Activated CD4-positive, alpha-beta memory T cell treated with anti-CD3 and anti-CD28 coated beads, Interleukin-2, amount 10 ng/mL, durations not matched to agents 7 days and 5 days (primary cell): Measurements from ENCODE around the gene EPB41L4B. TPM values are rescaled to one million over a fixed set of nuclear protein-coding genes. Genes with fewer than 3 reads are reported as not detected.
"Not testable (repeated sequence)": the region's sequence is repeated elsewhere in the genome, so short reads cannot be mapped to it uniquely, and the experiment has no call there.

Experiments used
- CTCF ChIA-PET: fragments of 350-600 bp; sonication (Branson Sonifier 250); formaldehyde crosslinking; loops from one replicate; lab custom pipeline; 2021; ENCODE audit warnings: antibody characterized with exemption, inconsistent platforms; lab: Charles Lee
- POLR2A ChIA-PET: fragments of 350-600 bp; sonication (Branson Sonifier 250); formaldehyde crosslinking; loops from one replicate; lab custom pipeline; 2021; ENCODE audit warnings: antibody characterized with exemption; lab: Charles Lee
- DNase-seq: peaks from one replicate; pipeline ENCODE4 v3.0.0-alpha.2; 2020
- H3K27ac Mint-ChIP-seq: one replicate; pipeline ENCODE4 v1.8.0; 2021; ENCODE audit warnings: mild to moderate bottlenecking, mixed read lengths
- H3K27me3 Mint-ChIP-seq: one replicate; pipeline ENCODE4 v1.8.0; 2021; ENCODE audit warnings: mixed read lengths
- H3K36me3 Mint-ChIP-seq: one replicate; pipeline ENCODE4 v1.8.0; 2021; ENCODE audit warnings: low read depth, mixed read lengths
- H3K4me1 Mint-ChIP-seq: one replicate; pipeline ENCODE4 v1.8.0; 2021; ENCODE audit warnings: mixed read lengths
- H3K4me3 Mint-ChIP-seq: one replicate; pipeline ENCODE4 v1.8.0; 2021; ENCODE audit warnings: mild to moderate bottlenecking, mixed read lengths
- H3K9me3 Mint-ChIP-seq: one replicate; pipeline ENCODE4 v1.8.0; 2021; ENCODE audit warnings: mixed read lengths
- total RNA-seq, 2 experiments: library from RNA; stranded (reverse); gene quantifications; one replicate each; pipeline ENCODE4 v1.2.3, GENCODE V29; 2021

EPB41L4B gene
- under 1 TPM; 0.08 to 0.18 TPM for total RNA-seq

GRCh38 chr9:109320742-109321448, at the start of gene EPB41L4B:
EPB41L4B (minus strand) TSS chr9:109321059; CDS start chr9:109320446, 613 bp downstream.
- H3K4me3 Mint-ChIP-seq: peak within 1 kb of the TSS; percentile 72
- H3K9me3 Mint-ChIP-seq: no peaks in the 10 kb centered on the region
- H3K36me3 Mint-ChIP-seq: no peaks in the 10 kb centered on the region
- H3K27ac Mint-ChIP-seq: no peak within 1 kb of the TSS
- POLR2A ChIA-PET: no interaction called here
- peaks cover 12% of the 10 kb centered on the region for H3K4me1 Mint-ChIP-seq
- DNase-seq: peak; percentile 89
- CTCF ChIA-PET: no interaction called here
- peaks cover 59% of the 10 kb centered on the region for H3K27me3 Mint-ChIP-seq

DNA sequence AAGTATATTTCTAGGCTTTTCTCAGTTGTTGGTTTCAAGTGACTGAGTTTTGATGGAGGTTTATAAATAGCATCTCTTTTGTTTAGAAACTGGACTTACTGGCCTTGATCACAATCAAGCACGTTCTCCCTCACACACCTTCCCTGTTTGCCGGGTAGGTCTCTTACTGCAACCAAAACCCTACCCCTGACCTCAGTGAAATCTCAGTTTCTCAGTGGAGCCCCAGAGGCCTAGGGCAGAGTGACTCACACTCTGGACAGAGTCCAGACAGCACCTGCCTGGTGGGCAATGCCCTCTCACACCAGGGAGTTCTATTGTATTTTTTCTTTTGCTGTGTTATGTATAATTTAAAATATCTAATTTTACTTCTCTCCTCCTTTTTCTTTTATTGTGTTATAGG, 48.4 kb upstream of the EPB41L4B start:
- Mint-ChIP-seq H3K4me1 (no peaks in the 10 kb centered on the region), H3K36me3 (no peaks in the 10 kb centered on the region), H3K27me3 (peaks cover 3% of the 10 kb centered on the region), H3K9me3 (no peaks in the 10 kb centered on the region), H3K4me3 (no peak overlapping the region), H3K27ac (no peak overlapping the region)
- no peak for DNase-seq
- ChIA-PET POLR2A (no interaction called here), CTCF (no interaction called here)

DNA sequence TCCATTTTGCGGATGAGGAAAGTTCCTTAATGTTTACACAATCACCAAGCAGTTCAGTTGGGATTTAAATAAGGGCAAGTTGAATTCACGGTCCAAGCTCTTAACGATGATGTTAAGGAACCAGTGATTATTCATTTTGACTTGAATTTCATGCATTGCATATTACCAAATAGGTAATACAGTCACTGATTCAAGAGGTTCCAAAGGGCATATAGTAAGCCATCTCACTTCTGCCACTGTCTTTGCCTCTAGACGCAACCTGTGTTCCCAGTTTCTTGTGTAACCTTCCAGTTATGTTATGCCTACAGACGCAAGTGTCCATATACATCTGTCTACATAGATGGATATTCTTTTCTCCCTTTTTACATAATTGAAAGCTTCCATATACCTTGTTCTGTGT, 39.9 kb upstream of the EPB41L4B start:
- CTCF ChIA-PET: no interaction called here
- Mint-ChIP-seq H3K9me3 (no peaks in the 10 kb centered on the region), H3K4me3 (no peak overlapping the region), H3K27me3 (peaks cover 4% of the 10 kb centered on the region), H3K4me1 (no peaks in the 10 kb centered on the region), H3K27ac (no peak overlapping the region), H3K36me3 (no peaks in the 10 kb centered on the region)
- DNase-seq: no peak
- POLR2A ChIA-PET: no interaction called here

DNA sequence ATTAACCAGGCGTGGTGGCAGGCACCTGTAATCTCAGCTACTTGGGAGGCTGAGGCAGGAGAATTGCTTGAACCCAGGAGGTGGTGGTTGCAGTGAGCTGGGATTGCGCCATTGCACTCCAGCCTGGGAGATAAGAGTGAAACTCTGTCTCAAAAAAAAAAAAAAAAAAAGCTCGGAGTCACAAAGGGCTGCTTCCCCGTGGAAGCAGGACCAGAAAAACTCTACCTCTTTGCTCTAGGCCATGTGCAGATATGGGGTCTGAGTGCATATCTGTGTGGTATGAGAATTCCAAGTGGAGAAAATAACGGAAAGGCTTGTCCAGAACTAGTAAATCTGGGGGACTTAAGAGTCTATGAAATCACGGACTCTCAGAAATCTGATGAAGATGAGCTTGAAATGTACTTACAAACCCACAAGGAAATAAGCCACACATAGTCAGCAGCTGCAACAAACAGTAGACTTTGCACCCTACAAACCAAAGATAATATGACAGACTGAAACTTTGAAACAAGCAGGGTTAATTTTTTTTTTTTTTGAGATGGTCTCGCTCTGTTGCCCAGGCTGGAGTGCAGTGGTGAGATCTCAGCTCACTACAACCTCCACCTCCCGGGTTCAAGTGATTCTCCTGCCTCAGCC, 38.2 kb upstream of the EPB41L4B start:
- POLR2A ChIA-PET: not testable (repeated sequence)

GRCh38 chr9:109355564-109356297, 34.9 kb upstream of the EPB41L4B start:
- Mint-ChIP-seq H3K27me3 (peaks cover 10% of the 10 kb centered on the region), H3K4me1 (no peaks in the 10 kb centered on the region), H3K9me3 (no peaks in the 10 kb centered on the region), H3K4me3 (no peak overlapping the region), H3K36me3 (no peaks in the 10 kb centered on the region), H3K27ac (no peak overlapping the region)
- POLR2A ChIA-PET: no interaction called here
- DNase-seq: no peak
- CTCF ChIA-PET: no interaction called here

More for the DNA sequence above, 38.2 kb upstream of the EPB41L4B start:
- H3K4me3 Mint-ChIP-seq, H3K4me1 Mint-ChIP-seq, H3K36me3 Mint-ChIP-seq, H3K27me3 Mint-ChIP-seq, CTCF ChIA-PET, H3K27ac Mint-ChIP-seq, H3K9me3 Mint-ChIP-seq, DNase-seq: not testable (repeated sequence)

DNA sequence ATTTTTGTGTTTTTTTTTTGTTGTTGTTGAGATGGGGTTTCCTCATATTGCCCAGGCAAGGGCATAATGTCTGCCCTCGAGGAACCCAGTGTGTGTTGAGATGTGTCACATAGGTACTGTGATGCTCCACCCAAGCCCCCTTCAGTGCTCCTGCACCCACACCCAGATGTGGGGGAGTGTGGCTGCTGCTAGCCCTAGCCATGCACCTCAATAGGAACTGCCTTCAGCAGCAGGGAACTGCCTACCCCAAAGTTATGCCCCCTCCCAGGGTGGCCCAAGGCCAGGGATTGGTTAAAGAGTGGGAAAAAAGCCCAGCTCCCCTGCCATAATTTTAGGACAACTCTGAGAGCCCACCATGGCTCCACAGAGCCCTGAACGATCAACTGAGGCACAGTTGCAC, 33.3 kb upstream of the EPB41L4B start:
- Mint-ChIP-seq H3K27me3 (peaks cover 10% of the 10 kb centered on the region), H3K27ac (no peak overlapping the region), H3K36me3 (no peaks in the 10 kb centered on the region), H3K4me3 (no peak overlapping the region), H3K4me1 (no peaks in the 10 kb centered on the region), H3K9me3 (no peaks in the 10 kb centered on the region)
- DNase-seq: no peak
- CTCF ChIA-PET: no interaction called here
- POLR2A ChIA-PET: no interaction called here

DNA sequence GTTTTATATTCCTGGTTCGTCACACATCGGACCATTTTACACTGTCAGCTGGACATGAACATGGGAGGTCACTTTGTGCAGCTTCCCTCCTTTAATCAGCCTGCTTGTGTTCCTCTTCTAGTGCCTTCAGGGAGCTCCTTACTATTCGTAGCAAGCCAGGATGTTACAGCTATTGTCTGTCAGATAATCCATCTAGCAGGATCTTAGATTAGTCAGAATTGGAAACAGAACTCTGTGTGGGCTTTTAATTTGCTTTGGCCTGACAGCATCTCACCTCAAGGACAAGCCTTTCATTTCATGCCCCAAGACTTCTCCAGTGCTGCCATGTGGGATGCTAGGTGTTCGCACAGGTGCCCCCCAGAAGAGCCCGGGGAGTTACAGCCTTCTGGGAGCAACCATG, 30.2 kb upstream of the EPB41L4B start:
- CTCF ChIA-PET: no interaction called here
- no peak for DNase-seq
- no peak overlapping the region for H3K4me3 Mint-ChIP-seq
- no peak overlapping the region for H3K27ac Mint-ChIP-seq
- H3K36me3 Mint-ChIP-seq: no peaks in the 10 kb centered on the region
- H3K9me3 Mint-ChIP-seq: no peaks in the 10 kb centered on the region
- POLR2A ChIA-PET: no interaction called here
- H3K27me3 Mint-ChIP-seq: peaks cover 9% of the 10 kb centered on the region
- H3K4me1 Mint-ChIP-seq: no peaks in the 10 kb centered on the region

GRCh38 chr9:109349421-109349846, 28.6 kb upstream of the EPB41L4B start:
- Mint-ChIP-seq H3K27me3 (peaks cover 9% of the 10 kb centered on the region), H3K4me1 (no peaks in the 10 kb centered on the region), H3K27ac (no peak overlapping the region), H3K4me3 (no peak overlapping the region), H3K9me3 (no peaks in the 10 kb centered on the region), H3K36me3 (no peaks in the 10 kb centered on the region)
- ChIA-PET POLR2A (no interaction called here), CTCF (no interaction called here)
- DNase-seq: no peak

- Mint-ChIP-seq H3K4me1 (no peaks in the 10 kb centered on the region), H3K36me3 (no peaks in the 10 kb centered on the region), H3K9me3 (no peaks in the 10 kb centered on the region), H3K4me3 (no peak overlapping the region), H3K27ac (no peak overlapping the region), H3K27me3 (peaks cover 6% of the 10 kb centered on the region)
- ChIA-PET CTCF (no interaction called here), POLR2A (no interaction called here)
- no peak for DNase-seq
These were observed 26.0 kb upstream of the EPB41L4B start for GRCh38 chr9:109346904-109347303.

- POLR2A ChIA-PET: no interaction called here
- CTCF ChIA-PET: no interaction called here
- H3K4me1 Mint-ChIP-seq: no peaks in the 10 kb centered on the region
These were observed 24.0 kb upstream of the EPB41L4B start for GRCh38 chr9:109344866-109345265.

DNA sequence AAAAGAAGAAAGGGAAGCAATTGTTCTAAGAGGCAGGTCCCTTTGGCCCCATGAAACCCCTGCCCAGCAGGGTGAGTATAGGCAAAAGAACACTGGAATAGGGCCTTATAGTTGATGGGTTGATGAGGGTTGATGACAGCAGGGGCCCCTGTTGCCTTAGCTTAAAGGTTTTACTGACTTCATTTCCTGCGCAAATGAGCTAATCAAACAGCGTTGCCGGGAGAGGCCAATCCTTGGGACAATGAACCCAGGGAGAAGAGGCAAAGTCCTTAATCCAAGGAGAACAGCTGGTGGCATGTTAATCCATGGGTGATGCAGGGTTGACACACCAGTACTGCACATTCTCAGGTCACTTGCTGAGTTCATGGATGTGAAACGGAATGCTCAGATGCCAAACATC, 22.0 kb upstream of the EPB41L4B start:
- Mint-ChIP-seq H3K4me3 (no peak overlapping the region), H3K9me3 (no peaks in the 10 kb centered on the region)
- CTCF ChIA-PET: interaction anchor here (0.8 kb wide), 1 partner anchor 127 kb away, joined by 3 read pairs; no protein-coding TSS in a partner anchor

More at GRCh38 chr9:109344866-109345265, 24.0 kb upstream of the EPB41L4B start:
- H3K27me3 Mint-ChIP-seq: peaks cover 2% of the 10 kb centered on the region
- no peak for DNase-seq
- H3K27ac Mint-ChIP-seq: no peak overlapping the region
- no peaks in the 10 kb centered on the region for H3K9me3 Mint-ChIP-seq
- H3K36me3 Mint-ChIP-seq: no peaks in the 10 kb centered on the region
- no peak overlapping the region for H3K4me3 Mint-ChIP-seq

GRCh38 chr9:109341561-109341960, 20.7 kb upstream of the EPB41L4B start:
- Mint-ChIP-seq H3K4me3 (no peak overlapping the region), H3K27me3 (peaks cover 3% of the 10 kb centered on the region), H3K27ac (no peak overlapping the region), H3K9me3 (no peaks in the 10 kb centered on the region), H3K4me1 (no peaks in the 10 kb centered on the region), H3K36me3 (no peaks in the 10 kb centered on the region)
- ChIA-PET CTCF (no interaction called here), POLR2A (no interaction called here)
- DNase-seq: no peak

More for the DNA sequence above, 22.0 kb upstream of the EPB41L4B start:
- H3K4me1 Mint-ChIP-seq: no peaks in the 10 kb centered on the region
- POLR2A ChIA-PET: no interaction called here
- no peak for DNase-seq
- no peaks in the 10 kb centered on the region for H3K36me3 Mint-ChIP-seq
- no peaks in the 10 kb centered on the region for H3K27me3 Mint-ChIP-seq
- H3K27ac Mint-ChIP-seq: no peak overlapping the region

GRCh38 chr9:109340979-109341378, 20.1 kb upstream of the EPB41L4B start:
- POLR2A ChIA-PET, H3K27me3 Mint-ChIP-seq, H3K4me1 Mint-ChIP-seq, H3K36me3 Mint-ChIP-seq, H3K27ac Mint-ChIP-seq, DNase-seq, H3K4me3 Mint-ChIP-seq, H3K9me3 Mint-ChIP-seq: not testable (repeated sequence)
- CTCF ChIA-PET: interaction anchor here (0.6 kb wide), 1 partner anchor 330 kb away, joined by 3 read pairs; no protein-coding TSS in a partner anchor
